HCT116 (cell line): Measurements from ENCODE around the gene HYLS1. TPM values are rescaled to one million over a fixed set of nuclear protein-coding genes. Genes with fewer than 3 reads are reported as not detected.
A peak's percentile ranks its signal among the peaks of the same experiment; 100 is the strongest.

Source experiments
- ATAC-seq: fragments of 200-7000 bp; cut with Tn5 transposase; 2 replicates; pipeline ENCODE4 v1.9.1; 2020; ENCODE audit warnings: mild to moderate bottlenecking, moderate library complexity
- BruUV-seq: library from RNA; stranded (reverse); fragments of 400-500 nt; replicated peaks from 2 replicates; lab custom pipeline; 2021; lab: Mats Ljungman, UMichigan
- CTCF ChIA-PET: fragments of 300-600 bp; sonication (Branson Sonifier 250); formaldehyde crosslinking; loops from one replicate; lab custom pipeline; 2021; ENCODE audit warnings: antibody characterized with exemption; lab: Charles Lee
- POLR2A ChIA-PET: fragments of 300-600, 350-600 bp; sonication (Branson Sonifier 250); formaldehyde crosslinking; loops from one replicate; lab custom pipeline; 2021; ENCODE audit warnings: antibody characterized with exemption; lab: Charles Lee
- RAD21 ChIA-PET, 2 experiments: fragments of 300-600 bp; sonication (Branson Sonifier 250); formaldehyde crosslinking; loops; one replicate each; lab custom pipeline; 2023; ENCODE audit warnings: low total read pairs in 2 of 2; ENCODE audit not compliant: uncharacterized antibody in 2 of 2, unreplicated experiment in 2 of 2, low non-redundant PET in 1 of 2; lab: Charles Lee
- DNase-seq: peaks from one replicate; pipeline ENCODE4 v3.0.0-alpha.2; 2010; ENCODE audit warnings: low read depth, low spot score
- H2AFZ ChIP-seq: fragments of 200-600 bp; shearing (Covaris generic), sonication (generic); 2 replicates; pipeline ENCODE4 v1.6.1; 2017; ENCODE audit warnings: low read depth, mixed run types, mixed read lengths, antibody characterized with exemption, low read length; ENCODE audit not compliant: poor library complexity, severe bottlenecking
- H3K27ac ChIP-seq: 2 replicates; pipeline ENCODE4 v1.5.1; 2012; ENCODE audit warnings: low read depth, low read length
- H3K27me3 ChIP-seq: fragments of 200-600 bp; sonication (generic); 2 replicates; pipeline ENCODE4 v1.6.1; 2016; ENCODE audit warnings: mixed run types, low read length, mixed read lengths; ENCODE audit not compliant: insufficient read depth
- H3K36me3 ChIP-seq, 2 experiments: fragments of 200-500 bp in 1 of 2; fragments of 200-600 bp in 1 of 2; sonication (Bioruptor generic) in 1 of 2; sonication (generic) in 1 of 2; 2 replicates each; pipeline versions ENCODE4 v1.5.1 to v1.6.1; 2014 to 2016; ENCODE audit warnings: low read length in 2 of 2, inconsistent platforms in 1 of 2, mixed read lengths in 1 of 2, mixed run types in 1 of 2; ENCODE audit not compliant: insufficient read depth in 2 of 2, control insufficient read depth in 1 of 2
- H3K4me1 ChIP-seq, 2 experiments: fragments of 200-600 bp in 1 of 2; sonication (generic) in 1 of 2; 2 replicates each; pipeline versions ENCODE4 v1.5.1 to v1.6.1; 2012 to 2017; ENCODE audit warnings: low read length in 2 of 2, inconsistent platforms in 1 of 2, mild to moderate bottlenecking in 1 of 2, mixed read lengths in 1 of 2, mixed run types in 1 of 2, moderate library complexity in 1 of 2; ENCODE audit not compliant: insufficient read depth in 2 of 2, control insufficient read depth in 1 of 2
- H3K4me2 ChIP-seq: fragments of 200-600 bp; sonication (generic); 2 replicates; pipeline ENCODE4 v1.6.1; 2017; ENCODE audit warnings: mixed run types, low read length, mixed read lengths
- H3K4me3 ChIP-seq, 2 experiments: fragments of 200-600 bp in 1 of 2; sonication (generic) in 1 of 2; replicated peaks in 1 of 2; 2 replicates each; pipeline ENCODE4 v1.5.1; 2011 to 2016; ENCODE audit warnings: low read length in 2 of 2, control low read depth in 1 of 2, low read depth in 1 of 2, mild to moderate bottlenecking in 1 of 2, mixed read lengths in 1 of 2, mixed run types in 1 of 2
- H3K79me2 ChIP-seq: fragments of 200-600 bp; sonication (generic); 2 replicates; pipeline ENCODE4 v1.6.1; 2017; ENCODE audit warnings: mild to moderate bottlenecking, mixed run types, low read length, moderate library complexity, mixed read lengths; ENCODE audit not compliant: insufficient read depth
- H3K9ac ChIP-seq: fragments of 200-600 bp; sonication (generic); 2 replicates; pipeline ENCODE4 v1.6.1; 2016; ENCODE audit warnings: low read length, mixed read lengths
- H3K9me2 ChIP-seq: fragments of 200-600 bp; sonication (generic), shearing (Covaris generic); 2 replicates; pipeline ENCODE4 v1.6.1; 2017; ENCODE audit warnings: mixed run types, mild to moderate bottlenecking, moderate library complexity; ENCODE audit not compliant: insufficient read depth
- H3K9me3 ChIP-seq, 2 experiments: fragments of 200-500 bp in 1 of 2; fragments of 200-600 bp in 1 of 2; sonication (Bioruptor generic) in 1 of 2; sonication (generic) in 1 of 2; 2 replicates each; pipeline ENCODE4 v1.6.1; 2014 to 2017; ENCODE audit warnings: low read length in 2 of 2, mixed read lengths in 2 of 2, inconsistent platforms in 1 of 2, low read depth in 1 of 2, mild to moderate bottlenecking in 1 of 2, mixed run types in 1 of 2, moderate library complexity in 1 of 2; ENCODE audit not compliant: control insufficient read depth in 1 of 2, insufficient read depth in 1 of 2
- H4K20me1 ChIP-seq: fragments of 200-600 bp; sonication (generic), shearing (Covaris generic); 2 replicates; pipeline ENCODE4 v1.6.1; 2017; ENCODE audit warnings: mixed run types, mild to moderate bottlenecking, moderate library complexity; ENCODE audit not compliant: insufficient read depth
- ATF3 ChIP-seq: IDR thresholded peaks from 2 replicates; pipeline ENCODE4 v1.6.1; 2012
- CBX3 ChIP-seq: IDR thresholded peaks from 2 replicates; pipeline ENCODE4 v1.6.1; 2012; ENCODE audit warnings: low read depth
- EZH2 ChIP-seq: fragments of 200-600 bp; sonication (generic); IDR thresholded peaks from 2 replicates; pipeline ENCODE4 v1.6.1; 2017; ENCODE audit warnings: antibody characterized with exemption, mixed run types
- FOSL1 ChIP-seq: IDR thresholded peaks from 2 replicates; pipeline ENCODE4 v1.6.1; 2012; ENCODE audit warnings: low read depth
- JUND ChIP-seq: IDR thresholded peaks from 2 replicates; pipeline ENCODE4 v1.6.1; 2012
- MAX ChIP-seq: IDR thresholded peaks from 2 replicates; pipeline ENCODE4 v1.6.1; 2012
- POLR2A ChIP-seq: IDR thresholded peaks from 2 replicates; pipeline ENCODE4 v1.7.0; 2011; ENCODE audit warnings: borderline replicate concordance; ENCODE audit not compliant: insufficient read depth, insufficient read length; ENCODE audit errors: extremely low read depth
- RAD21 ChIP-seq: IDR thresholded peaks from 2 replicates; pipeline ENCODE4 v1.6.1; 2012; ENCODE audit warnings: low read depth, mild to moderate bottlenecking
- SIN3A ChIP-seq: IDR thresholded peaks from 2 replicates; pipeline ENCODE4 v1.6.1; 2012; ENCODE audit warnings: low read depth
- YY1 ChIP-seq: IDR thresholded peaks from 2 replicates; pipeline ENCODE4 v1.6.1; 2011; ENCODE audit warnings: low read length, low read depth, moderate library complexity, mild to moderate bottlenecking; ENCODE audit not compliant: insufficient replicate concordance; ENCODE audit errors: extremely low read depth
- intact Hi-C: fragments of 100-400 bp; cut with micrococcal nuclease; formaldehyde crosslinking; loops from 2 replicates; pipeline ENCODE4 v1.10.0; 2022
- total RNA-seq: library from RNA; stranded (reverse); gene quantifications from one replicate; pipeline ENCODE4 v1.2.1, GENCODE V29; 2021; ENCODE audit not compliant: unreplicated experiment

HYLS1 gene
- total RNA-seq, 1 experiment from 2014 or later: 18.9 TPM

DNA sequence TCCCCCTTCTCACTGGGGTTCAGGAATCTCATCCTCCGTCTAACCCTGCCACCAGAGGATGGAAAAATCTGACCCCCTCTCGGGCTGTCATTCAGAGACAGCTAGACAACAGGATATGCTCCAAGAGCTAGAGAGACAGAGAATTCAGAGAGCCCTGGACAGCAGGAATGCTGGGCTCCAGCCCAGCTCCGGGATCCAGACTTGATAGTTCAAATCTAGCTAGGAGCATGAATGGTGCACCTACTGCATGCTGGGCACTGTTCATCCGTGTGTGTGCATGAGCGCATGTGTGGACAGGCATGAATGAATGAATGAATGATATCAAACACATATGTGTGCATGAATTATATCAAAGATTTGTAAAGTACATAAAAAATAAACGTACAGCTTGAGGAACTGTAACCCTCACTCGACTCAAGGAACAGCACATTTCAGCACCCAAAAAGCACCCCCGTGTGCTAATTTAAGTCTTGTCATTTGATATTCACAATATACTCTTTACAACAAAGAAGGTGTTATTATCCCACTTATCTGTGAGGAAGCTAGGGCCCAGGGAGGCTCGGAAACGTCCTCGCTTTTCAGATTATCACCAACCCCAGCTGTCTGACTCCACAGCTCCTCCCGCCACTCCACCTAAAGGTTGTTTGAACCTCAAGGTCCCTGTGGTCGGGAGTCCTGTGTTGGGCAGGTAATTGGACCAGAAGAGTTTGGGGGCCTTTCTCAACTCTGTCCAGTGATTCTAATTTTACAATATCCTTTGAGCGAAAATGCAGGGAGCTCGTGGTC lies 57.7 kb downstream of the HYLS1 start:
- Histone ChIP-seq H3K36me3 (no peaks in the 10 kb centered on the region), H3K4me1 (peaks cover 7 to 16% of the 10 kb centered on the region in 2 experiments), H3K27me3 (no peaks in the 10 kb centered on the region), H3K79me2 (no peaks in the 10 kb centered on the region)
- no TSS peak for BruUV-seq
- DNase-seq (no peak), ATAC-seq (no peak)
- intact Hi-C loops: no loop called here
- TF ChIP-seq JUND (no peak), SIN3A (no peak), CBX3 (no peak), RAD21 (no peak), ATF3 (no peak), MAX (no peak), EZH2 (no peak), POLR2A (no peak)
- TF ChIP-seq, all 23 proteins: peak for 0
- Histone ChIP-seq H2AFZ (no peak overlapping the region), H3K9me3 (no peaks in the 10 kb centered on the region), H4K20me1 (no peaks in the 10 kb centered on the region), H3K4me2 (peak overlapping the region; percentile 36; the same call in 1 of the 2 replicates), H3K27ac (no peak overlapping the region), H3K9me2 (no peaks in the 10 kb centered on the region), H3K4me3 (no peak overlapping the region), H3K9ac (no peak overlapping the region)
- ChIA-PET RAD21 (no interaction called here), CTCF (interaction anchor here (0.9 kb wide), 1 partner anchor 9 kb away, joined by 3 read pairs; no protein-coding TSS in a partner anchor), POLR2A (no interaction called here)

DNA sequence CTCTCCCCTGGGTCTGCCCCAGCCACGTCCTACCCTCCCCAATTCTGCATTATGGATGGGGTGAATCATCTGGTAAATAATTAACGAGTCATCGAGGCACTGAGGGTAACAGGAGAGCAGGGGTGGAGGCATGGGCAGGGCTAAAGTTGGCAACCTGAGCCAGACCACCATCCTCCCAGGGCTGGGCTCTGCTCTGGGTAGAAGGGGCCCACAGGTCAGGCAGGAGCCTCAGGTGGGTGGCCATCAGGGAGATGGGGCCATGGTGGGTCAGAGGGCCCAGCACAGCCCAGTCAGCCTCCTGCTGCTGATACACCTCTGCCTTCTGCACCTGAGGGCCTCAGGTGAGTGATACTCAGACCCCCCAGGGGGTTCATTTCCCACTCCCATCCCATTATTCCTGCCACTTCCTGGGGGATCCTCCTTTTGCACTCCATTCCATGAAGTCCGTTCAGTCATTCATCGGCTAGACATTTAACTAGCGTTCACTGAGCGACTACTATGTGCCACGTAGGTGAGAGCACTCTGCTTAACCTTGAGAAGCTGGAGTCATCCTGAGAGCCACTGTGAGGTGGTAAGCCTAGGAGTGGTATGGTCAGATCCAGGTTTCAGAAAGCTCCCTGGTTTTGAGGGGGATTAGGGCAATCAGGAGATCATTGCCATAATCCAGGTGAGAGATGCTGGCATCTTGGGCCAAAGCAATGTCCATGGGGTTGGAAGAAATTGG lies 58.5 kb downstream of the HYLS1 start, which contains the start of gene VSIG10L2:
TSS of gene VSIG10L2 (plus strand) at position 248 of the 724 bp plus-strand sequence. CDS start at position 260, 12 bp downstream.
- Histone ChIP-seq H4K20me1 (no peaks in the 10 kb centered on the region), H3K27me3 (no peaks in the 10 kb centered on the region), H2AFZ (no peak within 1 kb of the TSS), H3K4me3 (no peak within 1 kb of the TSS), H3K9me3 (no peaks in the 10 kb centered on the region), H3K27ac (no peak within 1 kb of the TSS), H3K9me2 (no peaks in the 10 kb centered on the region), H3K4me1 (peaks cover 7 to 16% of the 10 kb centered on the region in 2 experiments), H3K4me2 (peak within 1 kb of the TSS; percentile 36), H3K79me2 (no peaks in the 10 kb centered on the region), H3K9ac (no peak within 1 kb of the TSS), H3K36me3 (no peaks in the 10 kb centered on the region)
- ChIA-PET RAD21 (no interaction called here), POLR2A (no interaction called here), CTCF (interaction anchor here (0.9 kb wide), 1 partner anchor 10 kb away, joined by 3 read pairs; no protein-coding TSS in a partner anchor)
- intact Hi-C loops: no loop called here
- no peak for ATAC-seq
- no TSS peak for BruUV-seq
- DNase-seq: no peak
- TF ChIP-seq FOSL1 (peak; percentile 31; the same call in 1 of the 2 replicates), YY1 (no peak)
